GM10266 (cell line): ENCODE results near the gene SLC30A1.
"Not testable (repeated sequence)": the region's sequence is repeated elsewhere in the genome, so short reads cannot be mapped to it uniquely, and the experiment has no call there.

ENCODE experiments used
- DNase-seq: peaks from one replicate; pipeline ENCODE4 v3.0.0; 2012; ENCODE audit errors: extremely low spot score
- TF ChIP-seq, protein P1 (sequence below): IDR thresholded peaks from 2 replicates; pipeline ENCODE4 v1.5.1; 2012; ENCODE audit warnings: mild to moderate bottlenecking, low read depth; ENCODE audit not compliant: control insufficient read depth, insufficient read depth; ENCODE audit errors: missing control alignments

SLC30A1 gene, protein sequence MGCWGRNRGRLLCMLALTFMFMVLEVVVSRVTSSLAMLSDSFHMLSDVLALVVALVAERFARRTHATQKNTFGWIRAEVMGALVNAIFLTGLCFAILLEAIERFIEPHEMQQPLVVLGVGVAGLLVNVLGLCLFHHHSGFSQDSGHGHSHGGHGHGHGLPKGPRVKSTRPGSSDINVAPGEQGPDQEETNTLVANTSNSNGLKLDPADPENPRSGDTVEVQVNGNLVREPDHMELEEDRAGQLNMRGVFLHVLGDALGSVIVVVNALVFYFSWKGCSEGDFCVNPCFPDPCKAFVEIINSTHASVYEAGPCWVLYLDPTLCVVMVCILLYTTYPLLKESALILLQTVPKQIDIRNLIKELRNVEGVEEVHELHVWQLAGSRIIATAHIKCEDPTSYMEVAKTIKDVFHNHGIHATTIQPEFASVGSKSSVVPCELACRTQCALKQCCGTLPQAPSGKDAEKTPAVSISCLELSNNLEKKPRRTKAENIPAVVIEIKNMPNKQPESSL

DNA sequence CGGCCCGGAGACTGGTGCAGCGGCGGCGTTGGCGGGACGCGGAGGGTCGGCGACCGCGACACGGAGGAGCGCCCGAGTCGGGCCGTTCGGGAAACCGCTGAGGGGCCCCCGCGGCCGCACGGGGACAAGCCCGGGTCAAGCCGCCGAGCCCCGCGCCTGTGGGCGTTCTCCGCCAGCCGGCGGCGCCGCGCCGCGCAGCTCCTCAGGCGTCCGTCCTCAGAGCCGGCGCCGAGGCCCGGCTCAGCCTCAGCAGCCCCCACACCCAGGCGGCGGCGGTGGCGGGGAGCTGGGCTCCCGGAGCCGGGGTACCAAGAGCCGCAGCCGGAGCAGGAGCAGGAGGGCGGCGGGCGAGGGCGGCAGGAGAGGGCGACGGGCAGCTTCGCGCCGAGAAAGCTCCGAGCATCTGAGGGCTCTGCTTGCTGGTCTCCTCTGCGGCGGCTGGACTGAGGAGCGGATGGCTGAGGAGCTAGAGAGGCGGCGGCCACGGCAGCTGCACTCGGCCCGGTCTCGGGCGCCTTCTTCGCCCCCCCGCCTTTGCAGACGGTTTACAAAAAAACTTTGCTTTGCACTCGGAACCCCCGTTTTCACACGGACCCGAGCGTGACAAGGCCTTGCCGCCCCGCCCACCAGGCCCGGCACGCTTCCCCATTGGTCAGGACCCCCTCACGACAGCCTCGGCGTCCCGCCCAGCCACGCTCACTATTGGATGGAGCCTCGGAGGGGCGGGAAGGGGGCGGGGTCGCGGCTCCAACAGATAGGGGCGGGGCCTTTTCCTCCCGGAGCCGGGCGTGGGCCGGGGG is at the start of gene SLC30A1:
TSS of gene SLC30A1 (minus strand) at position 522 of the 800 bp plus-strand sequence. CDS start 549 bp downstream, outside the sequence.
- TF ChIP-seq, protein P1, sequence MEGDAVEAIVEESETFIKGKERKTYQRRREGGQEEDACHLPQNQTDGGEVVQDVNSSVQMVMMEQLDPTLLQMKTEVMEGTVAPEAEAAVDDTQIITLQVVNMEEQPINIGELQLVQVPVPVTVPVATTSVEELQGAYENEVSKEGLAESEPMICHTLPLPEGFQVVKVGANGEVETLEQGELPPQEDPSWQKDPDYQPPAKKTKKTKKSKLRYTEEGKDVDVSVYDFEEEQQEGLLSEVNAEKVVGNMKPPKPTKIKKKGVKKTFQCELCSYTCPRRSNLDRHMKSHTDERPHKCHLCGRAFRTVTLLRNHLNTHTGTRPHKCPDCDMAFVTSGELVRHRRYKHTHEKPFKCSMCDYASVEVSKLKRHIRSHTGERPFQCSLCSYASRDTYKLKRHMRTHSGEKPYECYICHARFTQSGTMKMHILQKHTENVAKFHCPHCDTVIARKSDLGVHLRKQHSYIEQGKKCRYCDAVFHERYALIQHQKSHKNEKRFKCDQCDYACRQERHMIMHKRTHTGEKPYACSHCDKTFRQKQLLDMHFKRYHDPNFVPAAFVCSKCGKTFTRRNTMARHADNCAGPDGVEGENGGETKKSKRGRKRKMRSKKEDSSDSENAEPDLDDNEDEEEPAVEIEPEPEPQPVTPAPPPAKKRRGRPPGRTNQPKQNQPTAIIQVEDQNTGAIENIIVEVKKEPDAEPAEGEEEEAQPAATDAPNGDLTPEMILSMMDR = no peak
- peak; percentile 100 for DNase-seq

DNA sequence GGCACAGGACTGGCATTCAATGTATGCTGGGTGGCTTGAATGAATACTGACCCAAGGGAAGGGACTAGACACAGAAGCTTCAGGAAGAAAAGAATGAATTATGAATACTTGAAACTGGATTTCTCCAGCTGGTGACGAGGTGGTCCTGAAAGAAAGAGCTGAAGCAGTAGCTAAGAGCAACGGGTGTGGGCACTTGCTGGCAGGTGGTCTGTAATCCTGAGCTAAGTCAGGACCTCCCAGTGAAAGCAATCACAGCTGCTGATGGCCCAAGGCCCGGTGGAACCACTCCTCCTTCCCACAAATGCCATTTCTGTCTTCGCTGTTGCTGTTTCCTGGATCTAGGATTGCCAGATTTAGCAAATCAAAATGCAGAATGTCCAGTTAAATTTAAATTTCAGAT is 49.5 kb upstream of the SLC30A1 start:
- TF ChIP-seq, protein P1 = no peak
- DNase-seq = no peak

DNA sequence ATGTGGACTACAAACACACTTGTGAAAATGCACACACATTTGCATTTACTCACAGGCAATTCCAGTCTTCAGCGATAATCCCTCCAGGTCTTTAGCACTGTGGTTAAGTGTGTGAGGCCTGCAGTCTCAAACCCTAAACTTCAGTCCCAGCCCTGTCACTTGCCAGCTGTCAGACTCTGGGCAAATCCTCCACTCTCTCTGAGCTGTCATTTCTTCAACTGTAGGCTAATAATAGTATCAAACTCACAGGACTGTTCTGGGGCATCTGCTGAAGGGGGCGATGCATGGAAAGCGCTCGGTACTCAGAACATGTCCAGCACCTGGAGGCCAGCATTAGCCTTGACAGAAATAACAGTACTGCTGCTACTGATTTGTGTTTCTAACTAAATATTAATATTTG is 48.3 kb upstream of the SLC30A1 start:
- DNase-seq = no peak
- TF ChIP-seq, protein P1 = no peak

DNA sequence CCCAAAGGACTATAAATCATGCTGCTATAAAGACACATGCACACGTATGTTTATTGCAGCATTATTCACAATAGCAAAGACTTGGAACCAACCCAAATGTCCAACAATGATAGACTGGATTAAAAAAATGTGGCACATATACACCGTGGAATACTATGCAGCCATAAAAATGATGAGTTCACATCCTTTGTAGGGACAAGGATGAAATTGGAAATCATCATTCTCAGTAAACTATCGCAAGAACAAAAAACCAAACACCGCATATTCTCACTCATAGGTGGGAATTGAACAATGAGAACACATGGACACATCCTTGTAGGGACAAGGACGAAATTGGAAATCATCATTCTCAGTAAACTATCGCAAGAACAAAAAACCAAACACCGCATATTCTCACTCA is 46.9 kb upstream of the SLC30A1 start:
- not testable (repeated sequence) for DNase-seq

DNA sequence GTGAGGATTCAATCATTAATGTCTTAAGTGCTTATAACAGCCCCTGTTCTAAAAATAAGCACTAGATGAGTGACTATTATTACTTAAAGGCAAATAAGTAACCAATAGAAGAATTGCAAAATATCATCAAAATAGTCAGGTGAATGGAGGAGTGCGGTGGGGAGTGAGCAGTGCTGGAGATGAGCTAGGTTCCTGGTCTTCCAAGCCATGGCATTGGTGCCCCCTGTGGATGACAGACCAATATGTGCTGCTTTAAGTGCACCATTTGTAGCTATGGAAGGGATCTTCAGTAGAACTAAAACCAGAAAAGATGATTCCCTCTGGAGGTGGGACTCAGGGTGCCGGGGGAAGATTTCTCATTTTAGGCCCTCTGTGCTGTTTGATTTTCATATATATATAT is 46.1 kb upstream of the SLC30A1 start:
- DNase-seq = no peak
- TF ChIP-seq, protein P1 = peak; percentile 43

DNA sequence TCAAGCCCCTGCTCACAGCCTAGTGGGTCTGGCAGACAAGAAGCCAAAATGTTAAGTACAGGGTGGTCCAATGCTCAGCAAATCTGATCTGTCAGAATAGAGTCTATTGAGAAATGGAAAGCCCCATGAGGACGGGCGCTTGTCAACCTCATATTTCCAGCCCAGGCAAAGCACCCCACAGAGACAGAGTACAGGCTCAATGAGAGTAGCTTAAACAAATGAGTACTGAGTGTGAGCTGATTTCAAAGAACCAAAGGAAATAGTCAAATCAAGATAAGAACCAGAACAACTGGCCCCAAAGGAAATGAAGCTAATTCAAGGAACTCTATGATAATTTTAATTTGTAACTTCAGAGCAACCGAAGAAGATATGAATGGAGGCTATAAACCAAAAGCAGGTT is 44.6 kb upstream of the SLC30A1 start:
- DNase-seq = no peak
- TF ChIP-seq, protein P1 = no peak

DNA sequence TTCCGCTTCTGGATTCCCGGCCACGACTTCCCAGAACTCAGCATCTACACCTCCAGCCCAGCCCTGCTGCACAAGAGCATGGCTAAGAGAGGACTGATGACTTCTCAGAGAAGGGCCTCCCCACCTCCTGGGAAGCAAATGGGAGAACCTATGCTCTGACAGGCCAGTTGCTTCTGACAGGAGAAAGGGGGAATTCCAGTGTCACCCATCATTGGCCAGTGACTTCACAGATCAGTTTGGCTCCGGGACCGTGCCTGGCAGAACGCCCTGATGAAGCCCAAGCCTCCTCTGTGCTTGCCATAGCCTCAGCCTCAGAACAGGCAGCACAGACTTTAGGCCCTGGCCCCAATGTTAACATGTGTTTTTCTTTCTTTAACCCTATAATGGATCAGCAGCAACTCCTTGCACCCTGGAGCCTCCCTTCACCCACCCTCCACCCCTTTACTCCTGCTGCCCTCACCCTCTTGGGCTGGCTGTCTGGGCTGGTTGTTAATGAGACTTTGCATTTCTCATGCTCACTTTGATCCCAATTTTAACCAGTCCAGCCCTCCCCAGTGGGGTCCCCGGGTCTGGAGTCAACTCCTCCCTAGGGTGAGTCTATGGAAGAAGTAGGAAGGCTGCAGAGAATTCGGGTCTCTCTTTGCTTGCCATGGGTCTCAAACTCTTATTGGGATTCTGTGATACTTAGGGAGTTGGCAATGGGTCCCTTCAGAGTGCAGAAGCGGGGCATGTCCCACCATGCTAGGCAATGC is 42.7 kb upstream of the SLC30A1 start:
- DNase-seq = no peak
- TF ChIP-seq, protein P1 = no peak
